ENCODE data around the gene ARMC3.

The ARMC3 gene

DNA sequence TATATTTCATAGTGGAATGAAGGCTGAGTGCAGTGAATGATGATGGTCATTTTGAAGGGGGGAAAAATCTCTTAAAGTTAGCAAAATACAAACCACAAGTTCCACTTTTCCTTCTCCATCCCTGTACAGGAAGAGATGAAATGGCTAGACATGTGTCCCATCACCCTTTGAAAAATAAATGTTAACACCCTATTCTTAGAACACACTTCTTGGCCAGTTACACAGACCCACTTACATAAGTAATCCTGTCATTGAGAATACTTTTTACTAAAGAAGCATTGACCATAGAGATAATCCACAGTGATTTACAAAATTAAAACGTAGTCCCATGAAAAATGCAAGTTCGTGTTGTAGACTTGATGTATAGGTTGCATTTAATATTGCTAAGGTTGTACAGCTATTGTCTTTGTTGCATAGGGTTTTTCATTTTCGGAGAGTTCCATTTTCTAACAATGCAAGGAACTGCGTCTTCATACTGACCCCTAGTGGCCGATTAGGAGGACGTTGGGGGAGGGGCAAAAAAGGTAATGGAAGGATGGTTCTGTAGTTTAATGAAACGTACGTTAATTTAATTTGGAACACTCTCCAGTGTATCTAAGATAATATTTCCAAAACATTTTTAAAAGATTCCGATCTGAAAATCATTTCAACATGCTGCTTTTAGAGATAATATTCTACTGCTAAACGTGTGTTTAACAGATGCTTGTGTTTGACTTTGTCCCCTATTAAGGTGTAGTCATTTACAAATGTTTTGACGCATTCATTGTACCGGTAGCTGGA is 60.9 kb downstream of the ARMC3 start:
- TF ChIP-seq, protein P1, sequence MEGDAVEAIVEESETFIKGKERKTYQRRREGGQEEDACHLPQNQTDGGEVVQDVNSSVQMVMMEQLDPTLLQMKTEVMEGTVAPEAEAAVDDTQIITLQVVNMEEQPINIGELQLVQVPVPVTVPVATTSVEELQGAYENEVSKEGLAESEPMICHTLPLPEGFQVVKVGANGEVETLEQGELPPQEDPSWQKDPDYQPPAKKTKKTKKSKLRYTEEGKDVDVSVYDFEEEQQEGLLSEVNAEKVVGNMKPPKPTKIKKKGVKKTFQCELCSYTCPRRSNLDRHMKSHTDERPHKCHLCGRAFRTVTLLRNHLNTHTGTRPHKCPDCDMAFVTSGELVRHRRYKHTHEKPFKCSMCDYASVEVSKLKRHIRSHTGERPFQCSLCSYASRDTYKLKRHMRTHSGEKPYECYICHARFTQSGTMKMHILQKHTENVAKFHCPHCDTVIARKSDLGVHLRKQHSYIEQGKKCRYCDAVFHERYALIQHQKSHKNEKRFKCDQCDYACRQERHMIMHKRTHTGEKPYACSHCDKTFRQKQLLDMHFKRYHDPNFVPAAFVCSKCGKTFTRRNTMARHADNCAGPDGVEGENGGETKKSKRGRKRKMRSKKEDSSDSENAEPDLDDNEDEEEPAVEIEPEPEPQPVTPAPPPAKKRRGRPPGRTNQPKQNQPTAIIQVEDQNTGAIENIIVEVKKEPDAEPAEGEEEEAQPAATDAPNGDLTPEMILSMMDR (IDR thresholded peaks at IDR 0.05; ENCODE audit: insufficient read depth, low read depth, low read length, missing control alignments), result peak; percentile 94
- H3K4me3 ChIP-seq (ENCODE audit: low read length), result no peak overlapping the region
- peak; percentile 60 for DNase-seq (ENCODE audit: low read depth)

DNA sequence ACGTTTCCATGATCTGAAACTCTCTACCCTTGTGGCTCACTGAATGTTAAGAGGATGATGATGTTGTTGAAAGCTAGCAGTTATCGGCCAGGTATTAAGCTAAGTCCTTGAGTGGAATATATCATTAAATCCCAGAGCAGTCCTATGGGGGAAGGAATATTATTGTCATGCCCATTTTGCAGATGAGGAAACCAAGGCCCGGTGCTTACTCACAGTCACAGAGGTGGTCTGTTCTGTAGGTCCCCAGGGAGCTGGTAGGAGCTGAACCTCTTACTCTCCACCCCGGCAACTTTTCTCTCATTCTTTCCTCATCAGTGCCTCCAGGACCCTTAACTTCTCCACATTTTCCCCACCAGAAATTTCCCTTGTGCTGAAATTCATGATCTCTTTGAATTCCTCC is 62.6 kb downstream of the ARMC3 start:
- TF ChIP-seq, protein P1 (IDR thresholded peaks at IDR 0.05; ENCODE audit: insufficient read depth, low read depth, low read length, missing control alignments), result no peak
- no peak overlapping the region for H3K4me3 ChIP-seq (ENCODE audit: low read length)
- no peak for DNase-seq (ENCODE audit: low read depth)

DNA sequence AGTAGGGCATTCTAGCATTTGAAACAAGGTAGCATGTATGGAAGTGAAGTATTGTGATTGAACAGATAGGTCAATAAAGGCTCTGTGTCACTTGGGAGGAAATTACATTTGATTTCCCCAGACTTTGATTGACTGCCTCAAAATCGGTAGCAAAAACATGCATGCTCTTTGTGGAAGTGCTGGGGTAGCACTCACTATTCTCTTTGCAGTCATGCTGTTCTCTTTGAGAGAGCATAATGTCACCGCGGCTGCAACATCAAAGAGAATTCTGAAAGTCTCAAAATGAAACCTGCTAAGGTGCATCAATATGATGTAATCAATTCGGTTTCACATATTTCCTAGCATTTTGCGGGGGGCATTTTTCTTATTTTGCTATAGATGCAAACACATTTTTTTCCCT is 64.2 kb downstream of the ARMC3 start:
- no peak for DNase-seq (ENCODE audit: low read depth)
- no peak overlapping the region for H3K4me3 ChIP-seq (ENCODE audit: low read length)
- TF ChIP-seq, protein P1 (IDR thresholded peaks at IDR 0.05; ENCODE audit: insufficient read depth, low read depth, low read length, missing control alignments), result no peak

DNA sequence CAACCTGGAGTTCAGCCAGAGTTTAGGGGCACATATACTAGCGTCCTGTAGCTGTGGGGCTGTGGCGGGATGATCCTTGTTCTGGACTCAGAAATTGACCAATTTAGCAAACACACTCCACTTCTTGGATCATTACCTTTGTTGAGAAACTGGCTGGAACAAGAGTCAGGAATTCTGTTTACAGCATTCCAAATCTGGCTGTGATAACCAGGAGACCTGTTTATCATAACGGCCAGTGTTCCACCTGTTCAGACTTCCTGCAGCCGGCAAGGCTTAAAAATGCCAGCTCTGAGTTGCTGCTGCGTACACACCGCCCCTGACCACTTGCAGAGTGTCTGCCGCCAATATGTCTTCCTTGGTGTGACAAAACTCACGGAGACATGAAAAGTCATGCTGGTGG is 64.8 kb downstream of the ARMC3 start:
- TF ChIP-seq, protein P1 (IDR thresholded peaks at IDR 0.05; ENCODE audit: insufficient read depth, low read depth, low read length, missing control alignments), result no peak
- DNase-seq (ENCODE audit: low read depth), result no peak
- no peak overlapping the region for H3K4me3 ChIP-seq (ENCODE audit: low read length)

DNA sequence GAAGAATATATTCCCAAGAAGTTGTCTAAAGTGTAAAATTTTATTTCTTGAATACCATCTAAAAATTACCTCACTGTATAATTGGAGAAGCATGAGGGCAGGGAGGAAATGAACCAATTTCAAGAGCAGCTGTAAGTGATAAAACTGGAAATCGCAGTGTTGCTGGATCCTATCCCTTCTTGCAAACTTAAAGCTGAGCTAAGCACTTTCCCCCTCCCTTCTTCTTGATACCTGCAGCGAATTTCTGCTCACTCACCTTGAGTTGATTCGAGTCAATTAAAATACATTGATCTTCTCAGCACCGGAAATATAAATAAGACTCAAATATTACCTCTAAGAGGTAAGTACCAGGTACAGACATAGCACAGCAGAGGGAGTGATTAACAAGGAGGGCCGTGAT is 65.5 kb downstream of the ARMC3 start:
- no peak for DNase-seq (ENCODE audit: low read depth)
- H3K4me3 ChIP-seq (ENCODE audit: low read length), result no peak overlapping the region
- TF ChIP-seq, protein P1 (IDR thresholded peaks at IDR 0.05; ENCODE audit: insufficient read depth, low read depth, low read length, missing control alignments), result no peak

DNA sequence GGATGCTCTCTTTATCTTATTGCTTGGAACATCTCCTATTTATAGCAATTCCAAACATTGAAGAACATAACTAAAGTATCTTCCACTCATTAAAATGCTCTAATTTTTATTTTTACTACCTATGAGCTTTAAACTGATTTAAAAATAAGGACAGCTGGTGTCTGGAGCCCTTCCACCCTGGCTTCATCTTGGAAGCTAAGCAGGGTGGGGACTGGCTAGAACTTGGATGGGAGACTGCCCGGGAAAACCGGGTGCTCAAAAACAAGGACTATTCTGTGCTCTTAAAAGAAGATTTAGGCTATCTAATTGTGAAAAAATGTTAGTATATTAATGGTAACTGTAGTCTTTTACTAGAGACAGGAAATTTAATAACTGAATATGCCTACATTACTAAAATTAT is 69.2 kb downstream of the ARMC3 start:
- peak; percentile 37 for DNase-seq (ENCODE audit: low read depth)
- H3K4me3 ChIP-seq (ENCODE audit: low read length), result no peak overlapping the region
- TF ChIP-seq, protein P1 (IDR thresholded peaks at IDR 0.05; ENCODE audit: insufficient read depth, low read depth, low read length, missing control alignments), result no peak

DNA sequence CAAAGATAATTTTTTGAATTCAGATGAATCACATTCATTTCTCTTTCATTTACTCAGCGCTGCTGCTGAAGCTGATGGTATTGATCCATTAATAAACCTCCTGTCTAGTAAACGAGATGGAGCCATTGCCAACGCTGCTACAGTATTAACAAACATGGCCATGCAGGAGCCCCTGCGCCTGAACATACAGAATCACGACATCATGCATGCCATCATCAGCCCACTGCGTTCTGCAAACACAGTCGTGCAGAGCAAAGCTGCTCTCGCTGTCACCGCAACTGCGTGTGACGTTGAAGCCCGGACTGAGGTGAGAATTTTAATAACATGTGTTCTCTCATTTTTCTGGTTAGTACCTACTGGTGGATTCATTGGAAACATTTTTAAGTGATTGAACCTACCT is 70.2 kb downstream of the ARMC3 start:
- TF ChIP-seq, protein P1 (IDR thresholded peaks at IDR 0.05; ENCODE audit: insufficient read depth, low read depth, low read length, missing control alignments), result no peak
- no peak for DNase-seq (ENCODE audit: low read depth)

More for the DNA sequence above, 70.2 kb downstream of the ARMC3 start:
- no peak overlapping the region for H3K4me3 ChIP-seq (ENCODE audit: low read length)
